Ascending aorta (tissue), 2 donors: ENCODE results near the gene EFHC1. TPM values are rescaled to one million over a fixed set of nuclear protein-coding genes. Genes with fewer than 3 reads are reported as not detected.
A peak's percentile ranks its signal among the peaks of the same experiment; 100 is the strongest.

ENCODE experiments used
- DNase-seq, 2 donors: peaks; one replicate each; pipeline ENCODE4 v3.0.0-alpha.2; 2019; ENCODE audit warnings: low spot score in 2 of 2
- H3K27ac ChIP-seq, 2 donors: fragments of 200-600 bp; sonication (generic); one replicate each; pipeline ENCODE4 v1.5.1; 2016 to 2017; ENCODE audit warnings: mild to moderate bottlenecking in 1 of 2
- H3K27me3 ChIP-seq: fragments of 200-600 bp; sonication (generic); one replicate; pipeline ENCODE4 v1.5.1; 2017
- H3K36me3 ChIP-seq, 2 donors: fragments of 200-600 bp; sonication (generic); one replicate each; pipeline ENCODE4 v1.5.1; 2016
- H3K4me1 ChIP-seq, 2 donors: fragments of 200-600 bp; sonication (generic); one replicate each; pipeline ENCODE4 v1.5.1; 2016 to 2017; ENCODE audit warnings: mild to moderate bottlenecking in 1 of 2
- H3K4me3 ChIP-seq, 2 donors: fragments of 200-600 bp; sonication (generic); one replicate each; pipeline ENCODE4 v1.5.1; 2016 to 2017; ENCODE audit warnings: mild to moderate bottlenecking in 1 of 2
- H3K9me3 ChIP-seq, 2 donors: fragments of 200-600 bp; sonication (generic); one replicate each; pipeline ENCODE4 v1.5.1; 2016
- intact Hi-C: fragments of 100-400 bp; cut with DNase I; formaldehyde crosslinking; loops from one replicate; pipeline ENCODE4 v1.15.1; 2023
- total RNA-seq: library from RNA; depleted of rRNA; stranded (reverse); fragments of >200 nt; gene quantifications from one replicate; pipeline ENCODE4 v1.1.0, GENCODE V29; 2016
- TF ChIP-seq, protein P1 (sequence below), 3 experiments: fragments of 200-600 bp in 2 of 3; fragments of 450-650 bp in 1 of 3; sonication (generic) in 2 of 3; IDR thresholded peaks; one replicate each; pipeline ENCODE4 v1.5.1; 2016 to 2019; ENCODE audit warnings: antibody characterized with exemption in 3 of 3, mild to moderate bottlenecking in 1 of 3, moderate library complexity in 1 of 3

Gene EFHC1
- total RNA-seq, 1 donor from 2014 or later, result 7.3 TPM

DNA sequence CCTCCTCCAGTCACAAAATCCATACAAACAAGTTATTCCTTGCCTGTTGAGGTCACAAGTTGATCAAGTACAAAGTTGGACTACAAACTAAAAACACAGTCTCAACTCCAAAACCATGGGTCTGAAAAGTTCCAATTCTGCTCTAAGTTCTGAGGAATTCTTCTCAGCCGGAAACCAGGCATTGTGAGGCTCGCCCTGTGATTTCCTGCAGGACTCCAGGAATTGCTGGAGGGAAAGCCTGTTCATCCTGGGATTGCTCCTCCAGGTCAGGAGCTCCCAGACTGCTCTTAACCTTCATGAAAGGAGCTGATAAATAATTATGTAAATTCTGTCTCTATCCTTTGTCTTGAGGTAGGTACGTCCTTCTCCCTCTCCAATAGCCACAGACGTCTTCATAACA lies 148.2 kb downstream of the EFHC1 start:
- intact Hi-C loops, result no loop called here
- no peak overlapping the region for H3K4me3 ChIP-seq
- H3K27ac ChIP-seq, result peak overlapping the region; percentile 99 to 100
- no peaks in the 10 kb centered on the region for H3K9me3 ChIP-seq
- no peak for DNase-seq
- TF ChIP-seq, protein P1, sequence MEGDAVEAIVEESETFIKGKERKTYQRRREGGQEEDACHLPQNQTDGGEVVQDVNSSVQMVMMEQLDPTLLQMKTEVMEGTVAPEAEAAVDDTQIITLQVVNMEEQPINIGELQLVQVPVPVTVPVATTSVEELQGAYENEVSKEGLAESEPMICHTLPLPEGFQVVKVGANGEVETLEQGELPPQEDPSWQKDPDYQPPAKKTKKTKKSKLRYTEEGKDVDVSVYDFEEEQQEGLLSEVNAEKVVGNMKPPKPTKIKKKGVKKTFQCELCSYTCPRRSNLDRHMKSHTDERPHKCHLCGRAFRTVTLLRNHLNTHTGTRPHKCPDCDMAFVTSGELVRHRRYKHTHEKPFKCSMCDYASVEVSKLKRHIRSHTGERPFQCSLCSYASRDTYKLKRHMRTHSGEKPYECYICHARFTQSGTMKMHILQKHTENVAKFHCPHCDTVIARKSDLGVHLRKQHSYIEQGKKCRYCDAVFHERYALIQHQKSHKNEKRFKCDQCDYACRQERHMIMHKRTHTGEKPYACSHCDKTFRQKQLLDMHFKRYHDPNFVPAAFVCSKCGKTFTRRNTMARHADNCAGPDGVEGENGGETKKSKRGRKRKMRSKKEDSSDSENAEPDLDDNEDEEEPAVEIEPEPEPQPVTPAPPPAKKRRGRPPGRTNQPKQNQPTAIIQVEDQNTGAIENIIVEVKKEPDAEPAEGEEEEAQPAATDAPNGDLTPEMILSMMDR (IDR thresholded peaks at IDR 0.05), result no peak
- H3K36me3 ChIP-seq, result no peaks in the 10 kb centered on the region
- H3K4me1 ChIP-seq, result peaks cover 27 to 84% of the 10 kb centered on the region in 2 donors
- H3K27me3 ChIP-seq, result no peaks in the 10 kb centered on the region

DNA sequence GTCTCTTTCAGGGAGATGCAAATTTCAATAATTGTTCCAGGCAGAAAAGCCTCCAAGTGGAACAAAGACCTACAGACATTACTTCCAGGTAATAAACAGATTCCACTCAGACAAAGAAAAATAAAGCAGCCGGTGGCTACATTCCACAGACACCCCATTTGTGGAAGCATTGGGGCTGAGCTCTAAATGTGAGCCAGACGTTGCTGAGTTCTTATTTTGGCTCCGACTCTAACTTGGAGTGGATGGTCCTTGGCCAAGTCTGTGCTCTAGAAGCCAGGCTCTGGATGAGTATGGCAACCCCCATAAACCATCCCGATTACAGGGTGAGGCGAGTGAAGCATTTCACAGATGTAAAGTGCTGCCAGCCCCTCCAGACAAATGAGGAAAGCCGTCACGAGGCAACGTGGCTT lies 150.2 kb downstream of the EFHC1 start:
- Histone ChIP-seq H3K4me1 (peaks cover 30 to 90% of the 10 kb centered on the region in 2 donors), H3K36me3 (no peaks in the 10 kb centered on the region), H3K9me3 (no peaks in the 10 kb centered on the region), H3K27ac (peak overlapping the region; percentile 99 to 100), H3K27me3 (no peaks in the 10 kb centered on the region), H3K4me3 (peak overlapping the region; percentile 11 to 39)
- TF ChIP-seq, protein P1 (IDR thresholded peaks at IDR 0.05), result no peak
- no peak for DNase-seq
- intact Hi-C loops, result loop anchor here (10.0 kb wide), 2 partner anchors 285 to 425 kb away; partner anchors contain the start of genes GSTA4 and MCM3

DNA sequence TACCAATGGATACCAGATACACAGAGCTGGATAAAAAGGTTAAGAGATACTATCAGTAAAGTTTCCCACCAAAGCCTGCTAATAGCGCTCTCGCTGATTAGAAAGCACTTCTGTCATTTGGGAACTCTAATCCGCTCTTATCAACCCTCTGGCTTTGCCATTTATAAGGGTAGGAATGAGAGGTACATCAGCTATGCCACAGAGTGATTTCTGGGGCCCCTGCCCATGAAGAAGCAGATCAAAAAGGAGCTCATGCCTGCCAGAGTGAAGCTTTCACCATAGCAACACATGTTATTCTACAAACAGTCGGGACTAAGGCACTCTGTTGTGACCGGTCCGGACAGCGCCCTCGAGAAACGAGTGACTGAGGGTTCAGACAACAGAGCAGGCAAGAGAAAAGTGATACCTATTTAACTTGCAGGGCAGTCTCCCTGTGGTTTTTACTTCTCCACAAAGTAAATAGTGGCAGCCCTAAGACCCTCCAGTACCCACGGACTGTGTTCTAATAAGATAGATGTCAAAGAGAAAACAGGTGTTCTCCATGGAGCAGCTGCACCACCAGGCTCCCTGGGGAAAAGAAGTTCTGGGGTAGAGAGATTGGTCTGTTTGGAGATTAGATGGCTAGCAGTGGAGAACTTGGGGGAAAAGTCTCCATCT lies 151.1 kb downstream of the EFHC1 start:
- TF ChIP-seq, protein P1 (IDR thresholded peaks at IDR 0.05), result no peak
- H3K4me3 ChIP-seq, result peak overlapping the region; percentile 11 to 39
- peak in 1 of 2 donors; percentile 72 for DNase-seq
- peak overlapping the region; percentile 99 to 100 for H3K27ac ChIP-seq
- H3K36me3 ChIP-seq, result no peaks in the 10 kb centered on the region
- peaks cover 26 to 83% of the 10 kb centered on the region in 2 donors for H3K4me1 ChIP-seq
- H3K9me3 ChIP-seq, result no peaks in the 10 kb centered on the region
- H3K27me3 ChIP-seq, result no peaks in the 10 kb centered on the region
- intact Hi-C loops, result loop anchor here (10.0 kb wide), 2 partner anchors 286 to 424 kb away; partner anchors contain the start of genes GSTA4 and MCM3

DNA sequence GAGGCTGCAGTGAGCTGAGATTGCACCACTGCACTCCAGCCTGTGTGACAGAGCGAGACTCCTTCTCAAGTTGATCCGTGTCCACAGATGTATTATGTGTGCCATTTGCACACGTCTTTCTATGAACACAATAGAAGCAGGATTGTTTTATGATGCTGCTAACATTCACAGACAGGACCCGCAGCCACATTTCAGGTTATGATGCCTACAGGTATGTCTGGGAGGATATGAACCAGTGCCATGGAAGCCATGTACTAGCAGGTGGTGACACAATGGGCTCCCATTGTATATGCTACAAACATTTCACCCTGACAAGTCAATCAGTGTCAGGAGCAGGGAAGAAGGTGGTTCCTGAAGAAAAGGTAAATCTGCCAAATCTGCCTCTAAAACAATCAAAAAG lies 152.4 kb downstream of the EFHC1 start:
- Histone ChIP-seq H3K27ac (peak overlapping the region; percentile 99 to 100), H3K4me3 (peak overlapping the region in 1 of 2 donors; percentile 82), H3K4me1 (peaks cover 15 to 70% of the 10 kb centered on the region in 2 donors), H3K9me3 (no peaks in the 10 kb centered on the region), H3K36me3 (no peaks in the 10 kb centered on the region), H3K27me3 (no peaks in the 10 kb centered on the region)
- TF ChIP-seq, protein P1 (IDR thresholded peaks at IDR 0.05), result no peak
- intact Hi-C loops, result loop anchor here (10.0 kb wide), 2 partner anchors 288 to 422 kb away; partner anchors contain the start of genes GSTA4 and MCM3
- no peak for DNase-seq

DNA sequence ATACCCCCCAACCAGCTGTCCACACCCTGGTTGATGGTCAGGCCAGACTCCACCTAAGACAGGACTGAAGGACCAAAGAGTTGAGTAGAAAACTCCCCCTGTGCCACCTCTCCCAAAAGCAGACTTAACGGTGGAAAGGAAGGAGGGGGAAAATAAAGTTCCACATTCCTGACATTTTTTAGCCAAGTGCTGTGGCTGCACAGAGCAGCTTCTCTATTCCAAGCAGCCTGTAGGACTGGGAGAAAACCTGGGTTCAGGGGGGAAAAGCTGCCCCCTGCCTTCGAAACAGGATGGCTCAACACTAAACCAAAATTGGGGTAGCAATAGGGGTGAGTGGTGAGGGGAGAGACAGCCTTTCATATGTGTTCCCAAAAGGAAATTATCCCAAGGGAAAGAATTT lies 153.2 kb downstream of the EFHC1 start:
- DNase-seq, result no peak
- intact Hi-C loops, result loop anchor here (10.0 kb wide), 2 partner anchors 288 to 422 kb away; partner anchors contain the start of genes GSTA4 and MCM3
- Histone ChIP-seq H3K9me3 (no peaks in the 10 kb centered on the region), H3K36me3 (no peaks in the 10 kb centered on the region), H3K27me3 (no peaks in the 10 kb centered on the region), H3K4me1 (peaks cover 9 to 62% of the 10 kb centered on the region in 2 donors), H3K27ac (peak overlapping the region; percentile 99 to 100), H3K4me3 (peak overlapping the region; percentile 40 to 82)
- TF ChIP-seq, protein P1 (IDR thresholded peaks at IDR 0.05), result peak in 1 of 3 experiments; percentile 18

Other genes with a start within 250 kb of the EFHC1 start
- not detected for gene IL17A, start 234.0 kb upstream of the EFHC1 start, total RNA-seq
- not detected for gene IL17F, start 175.8 kb upstream of the EFHC1 start, total RNA-seq
- gene MCM3, start 135.6 kb upstream of the EFHC1 start, total RNA-seq, result 44.6 TPM
- gene PAQR8, start 58.2 kb upstream of the EFHC1 start, total RNA-seq, result 6.1 TPM
- 32.6 TPM for gene TRAM2, start 156.7 kb downstream of the EFHC1 start, total RNA-seq